Testis (tissue), 3 donors: Measurements from ENCODE around the gene ADAMTS15. TPM values are rescaled to one million over a fixed set of nuclear protein-coding genes. Genes with fewer than 3 reads are reported as not detected.

Experiments used
- DNase-seq: peaks from one replicate; pipeline ENCODE4 v3.0.0-alpha.2; 2019
- H3K27ac ChIP-seq, 2 donors: fragments of 200-600 bp; sonication (generic); one replicate each; pipeline ENCODE4 v1.5.1; 2019
- H3K27me3 ChIP-seq: fragments of 200-600 bp; sonication (generic); one replicate; pipeline ENCODE4 v1.5.1; 2019
- H3K36me3 ChIP-seq: fragments of 200-600 bp; sonication (generic); one replicate; pipeline ENCODE4 v1.5.1; 2017; ENCODE audit warnings: low read depth; ENCODE audit errors: missing control alignments
- H3K4me1 ChIP-seq: fragments of 200-600 bp; sonication (generic); one replicate; pipeline ENCODE4 v1.5.1; 2019
- H3K4me3 ChIP-seq, 2 donors: fragments of 200-600 bp; sonication (generic); one replicate each; pipeline ENCODE4 v1.5.1; 2017 to 2019
- H3K9me3 ChIP-seq: fragments of 200-600 bp; sonication (generic); one replicate; pipeline ENCODE4 v1.5.1; 2017
- POLR2A ChIP-seq: fragments of 450-650 bp; IDR thresholded peaks from one replicate; pipeline ENCODE4 v1.6.1; 2017; ENCODE audit warnings: antibody characterized with exemption, mild to moderate bottlenecking, moderate library complexity
- WGBS, 2 donors: methylation state at CpG; one replicate each; pipeline ENCODE4 v1.1.5; 2018; 5-methylcytosine and 5-hydroxymethylcytosine counted together
- intact Hi-C: fragments of 100-400 bp; cut with DNase I; formaldehyde crosslinking; loops from one replicate; pipeline ENCODE4 v1.15.1; 2023; ENCODE audit warnings: low total_unique reads
- polyA plus RNA-seq: library from polyadenylated mRNA; stranded (reverse); fragments of 350-450 nt; fragmentation: Illumina TruSeq; extraction: RNeasy Lipid Tissue Mini Kit (QIAGEN cat#74804); gene quantifications from one replicate; pipeline ENCODE4 v1.2.3, GENCODE V29; 2014; ENCODE audit warnings: low read depth, low replicate concordance; ENCODE audit not compliant: insufficient read depth
- total RNA-seq, 2 donors: library from RNA; depleted of rRNA; stranded (reverse); fragments of >200 nt; gene quantifications; one replicate each; pipeline ENCODE4 v1.2.3, GENCODE V29; 2016
- TF ChIP-seq, protein P1 (sequence below), 3 experiments: fragments of 450-650 bp in 2 of 3; fragments of 200-600 bp in 1 of 3; sonication (generic) in 1 of 3; IDR thresholded peaks; one replicate each; pipeline ENCODE4 v1.5.1; 2016 to 2019; ENCODE audit warnings: antibody characterized with exemption in 3 of 3, mild to moderate bottlenecking in 2 of 3, moderate library complexity in 1 of 3

The ADAMTS15 gene
- total and polyA plus RNA-seq, 3 donors from 2014 or later, result 2.7 to 5.7 (median 2.8) TPM

DNA sequence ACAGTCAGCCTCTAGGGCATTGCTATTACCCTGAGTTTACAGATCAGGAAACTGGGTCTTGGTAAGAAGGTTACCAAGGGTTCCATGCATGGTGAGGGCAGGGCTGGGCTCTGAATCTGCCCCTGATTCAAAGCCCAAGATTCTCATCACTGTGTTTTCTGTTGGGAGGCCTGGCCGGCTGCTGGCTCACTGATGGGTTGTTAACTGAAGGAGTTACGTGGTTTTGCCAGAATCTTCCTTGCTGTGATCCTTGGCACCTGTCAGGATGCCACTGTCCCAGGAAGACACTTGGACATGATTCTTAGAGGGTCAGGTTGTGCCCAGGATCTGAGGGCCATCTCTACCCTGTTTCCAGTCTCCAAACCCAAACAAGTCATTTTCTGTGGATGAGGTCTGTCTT is 61.5 kb downstream of the ADAMTS15 start:
- no peaks in the 10 kb centered on the region for H3K36me3 ChIP-seq
- WGBS, 2 donors, result 85 to 94% methylated on average over 2 of the region's 2 CpGs
- no peak overlapping the region for H3K4me3 ChIP-seq
- no peak overlapping the region for H3K27ac ChIP-seq
- TF ChIP-seq, protein P1, sequence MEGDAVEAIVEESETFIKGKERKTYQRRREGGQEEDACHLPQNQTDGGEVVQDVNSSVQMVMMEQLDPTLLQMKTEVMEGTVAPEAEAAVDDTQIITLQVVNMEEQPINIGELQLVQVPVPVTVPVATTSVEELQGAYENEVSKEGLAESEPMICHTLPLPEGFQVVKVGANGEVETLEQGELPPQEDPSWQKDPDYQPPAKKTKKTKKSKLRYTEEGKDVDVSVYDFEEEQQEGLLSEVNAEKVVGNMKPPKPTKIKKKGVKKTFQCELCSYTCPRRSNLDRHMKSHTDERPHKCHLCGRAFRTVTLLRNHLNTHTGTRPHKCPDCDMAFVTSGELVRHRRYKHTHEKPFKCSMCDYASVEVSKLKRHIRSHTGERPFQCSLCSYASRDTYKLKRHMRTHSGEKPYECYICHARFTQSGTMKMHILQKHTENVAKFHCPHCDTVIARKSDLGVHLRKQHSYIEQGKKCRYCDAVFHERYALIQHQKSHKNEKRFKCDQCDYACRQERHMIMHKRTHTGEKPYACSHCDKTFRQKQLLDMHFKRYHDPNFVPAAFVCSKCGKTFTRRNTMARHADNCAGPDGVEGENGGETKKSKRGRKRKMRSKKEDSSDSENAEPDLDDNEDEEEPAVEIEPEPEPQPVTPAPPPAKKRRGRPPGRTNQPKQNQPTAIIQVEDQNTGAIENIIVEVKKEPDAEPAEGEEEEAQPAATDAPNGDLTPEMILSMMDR (IDR thresholded peaks at IDR 0.05), result no peak
- TF ChIP-seq POLR2A, result no peak
- intact Hi-C loops, result no loop called here
- peaks cover 11% of the 10 kb centered on the region for H3K4me1 ChIP-seq
- no peaks in the 10 kb centered on the region for H3K9me3 ChIP-seq
- no peaks in the 10 kb centered on the region for H3K27me3 ChIP-seq
- no peak for DNase-seq

DNA sequence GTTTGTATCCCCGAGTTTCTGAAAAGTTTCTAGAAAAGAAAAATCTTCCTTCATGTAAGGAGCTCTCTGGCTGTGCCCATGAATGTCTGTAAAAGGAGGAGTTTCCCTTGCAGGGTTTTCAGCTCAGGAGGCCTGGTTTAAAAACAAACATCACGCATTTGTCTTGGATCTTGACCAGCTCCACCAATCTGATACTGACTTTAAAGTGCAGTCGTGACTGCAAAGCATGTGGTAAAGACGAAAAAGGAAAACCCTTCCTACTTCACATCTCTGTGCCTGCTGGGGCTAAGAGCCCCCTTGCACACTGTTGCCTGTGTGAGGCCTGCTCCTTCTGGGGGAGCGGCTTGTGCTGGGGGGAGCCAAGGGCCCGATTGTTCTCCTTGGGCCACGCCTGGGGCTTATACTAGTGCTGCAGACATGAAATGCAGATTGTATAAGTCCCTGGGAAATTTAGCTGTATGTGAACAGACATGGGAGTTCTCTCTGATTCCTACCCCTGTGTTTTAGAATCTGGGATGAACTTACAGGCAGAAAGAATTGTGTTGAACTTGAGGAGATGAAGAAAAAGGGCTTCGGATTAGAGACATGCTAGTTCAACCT is 62.1 kb downstream of the ADAMTS15 start:
- Histone ChIP-seq H3K27ac (peak overlapping the region in 1 of 2 donors; percentile 65), H3K9me3 (no peaks in the 10 kb centered on the region), H3K36me3 (no peaks in the 10 kb centered on the region), H3K27me3 (no peaks in the 10 kb centered on the region), H3K4me1 (peaks cover 11% of the 10 kb centered on the region), H3K4me3 (no peak overlapping the region)
- 66 to 69% methylated on average over 8 of the region's 8 CpGs for WGBS, 2 donors
- intact Hi-C loops, result no loop called here
- peak; percentile 34 for DNase-seq
- no peak for TF ChIP-seq POLR2A
- TF ChIP-seq, protein P1 (IDR thresholded peaks at IDR 0.05), result no peak

DNA sequence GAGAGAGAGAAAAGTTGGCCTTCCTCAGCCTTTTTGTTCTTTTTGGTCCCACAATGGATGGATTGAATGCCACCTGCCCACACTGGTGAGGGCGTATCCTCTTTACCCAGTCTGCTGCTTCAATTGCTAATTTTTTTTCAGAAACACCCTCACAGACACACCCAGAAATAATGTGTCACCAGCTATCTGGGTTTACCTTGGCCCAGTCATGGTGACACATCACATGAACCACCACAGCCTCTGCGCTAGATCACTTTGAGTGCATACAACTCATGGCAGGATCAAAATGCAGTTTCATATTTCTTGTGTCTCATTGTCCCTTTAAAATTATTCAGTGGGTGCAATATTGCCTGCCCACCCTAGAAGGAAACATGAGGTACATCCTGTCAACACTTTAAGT is 63.3 kb downstream of the ADAMTS15 start:
- no peaks in the 10 kb centered on the region for H3K36me3 ChIP-seq
- TF ChIP-seq POLR2A, result no peak
- TF ChIP-seq, protein P1 (IDR thresholded peaks at IDR 0.05), result no peak
- no peak overlapping the region for H3K27ac ChIP-seq
- H3K9me3 ChIP-seq, result no peaks in the 10 kb centered on the region
- peaks cover 11% of the 10 kb centered on the region for H3K4me1 ChIP-seq
- H3K27me3 ChIP-seq, result no peaks in the 10 kb centered on the region
- H3K4me3 ChIP-seq, result no peak overlapping the region
- WGBS, 2 donors, result 91% methylated on average over 2 of the region's 2 CpGs
- no peak for DNase-seq
- intact Hi-C loops, result no loop called here

GRCh38 chr11:130512662-130513061 is 64.2 kb downstream of the ADAMTS15 start:
- 83% methylated on average over 4 of the region's 4 CpGs for whole genome bisulfite sequencing, 2 donors
- no peak for DNase-seq

More at GRCh38 chr11:130512662-130513061, 64.2 kb downstream of the ADAMTS15 start:
- Histone ChIP-seq H3K9me3 (no peaks in the 10 kb centered on the region), H3K27ac (no peak overlapping the region), H3K4me1 (peaks cover 11% of the 10 kb centered on the region), H3K36me3 (no peaks in the 10 kb centered on the region), H3K4me3 (no peak overlapping the region), H3K27me3 (no peaks in the 10 kb centered on the region)
- TF ChIP-seq POLR2A, result no peak
- TF ChIP-seq, protein P1 (IDR thresholded peaks at IDR 0.05), result no peak
- intact Hi-C loops, result no loop called here
